Pericardium fibroblast (primary cell): ENCODE results near the gene OR8K5. TPM values are rescaled to one million over a fixed set of nuclear protein-coding genes. Genes with fewer than 3 reads are reported as not detected.

Source experiments
- total RNA-seq: library from RNA; depleted of rRNA; stranded (reverse); fragments of >200 nt; gene quantifications from 2 replicates; pipeline ENCODE4 v1.2.3, GENCODE V29; 2015

Gene OR8K5
- not detected in 2 replicates for total RNA-seq

GRCh38 chr11:56160217-56160616, at the start of gene OR8K5:
Gene OR8K5 (minus strand): TSS chr11:56160317. CDS start chr11:56160317, 0 bp downstream.

GRCh38 chr11:56176318-56176717, 16.2 kb upstream of the OR8K5 start, which contains the start of gene OR5J2:
Gene OR5J2 (plus strand): TSS chr11:56176618. CDS start chr11:56176618, 0 bp downstream.

GRCh38 chr11:56140151-56140661, 19.9 kb downstream of the OR8K5 start, which contains the start of gene OR8J3:
Gene OR8J3 (minus strand): TSS chr11:56140201. CDS start chr11:56137718, 2,483 bp downstream.

GRCh38 chr11:56122073-56122472, 38.0 kb downstream of the OR8K5 start, which contains the start of gene OR8H3:
Gene OR8H3 (plus strand): TSS chr11:56122373. CDS start chr11:56122373, 0 bp downstream.

Other genes starting within 250 kb of the OR8K5 start
- gene OR5W2, start 245.7 kb downstream of the OR8K5 start, total RNA-seq: not detected in 2 replicates
- gene OR5I1, start 223.9 kb downstream of the OR8K5 start, total RNA-seq: not detected in 2 replicates
- gene OR10AG1, start 190.4 kb downstream of the OR8K5 start, total RNA-seq: not detected in 2 replicates
- gene OR5F1, start 165.7 kb downstream of the OR8K5 start, total RNA-seq: not detected in 2 replicates
- not detected in 2 replicates for gene OR5AS1, start 132.7 kb downstream of the OR8K5 start, total RNA-seq
- gene OR8I2, start 67.0 kb downstream of the OR8K5 start, total RNA-seq: not detected in 2 replicates
- gene OR8H2, start 56.6 kb downstream of the OR8K5 start, total RNA-seq: not detected in 2 replicates
- gene OR8H3, start 37.9 kb downstream of the OR8K5 start, total RNA-seq: not detected in 2 replicates
- not detected in 2 replicates for gene OR8J3, start 20.1 kb downstream of the OR8K5 start, total RNA-seq
- gene OR5J2, start 16.3 kb upstream of the OR8K5 start, total RNA-seq: not detected in 2 replicates
- not detected in 2 replicates for gene OR5T2, start 73.9 kb upstream of the OR8K5 start, total RNA-seq
- not detected in 2 replicates for gene OR5T3, start 91.9 kb upstream of the OR8K5 start, total RNA-seq
- gene OR5T1, start 113.8 kb upstream of the OR8K5 start, total RNA-seq: not detected in 2 replicates
- not detected in 2 replicates for gene OR8H1, start 131.9 kb upstream of the OR8K5 start, total RNA-seq
- not detected in 2 replicates for gene OR8K3, start 154.8 kb upstream of the OR8K5 start, total RNA-seq
- not detected in 2 replicates for gene OR8K1, start 185.7 kb upstream of the OR8K5 start, total RNA-seq
- not detected in 2 replicates for gene OR8J1, start 194.0 kb upstream of the OR8K5 start, total RNA-seq
- not detected in 2 replicates for gene OR8U1, start 215.3 kb upstream of the OR8K5 start, total RNA-seq